Adipose tissue (tissue), 3 donors: ENCODE measurements around the gene PDZK1IP1. TPM values are rescaled to one million over a fixed set of nuclear protein-coding genes. Genes with fewer than 3 reads are reported as not detected.
A peak's percentile ranks its signal among the peaks of the same experiment; 100 is the strongest.

Source experiments
- H3K27ac ChIP-seq: one replicate; pipeline ENCODE4 v1.5.1; 2013; ENCODE audit warnings: low read depth, low read length
- WGBS, 3 donors: extraction: QIAGEN DNeasy Blood & Tissue Kit; methylation state at CpG; one replicate each; pipeline ENCODE4 v1.1.7; 2013; 5-methylcytosine and 5-hydroxymethylcytosine counted together
- polyA plus RNA-seq, 3 donors: library from polyadenylated mRNA; stranded (reverse); fragments of 200-250 nt; gene quantifications; one replicate each; pipeline ENCODE4 v1.2.3, GENCODE V29; 2013
- donor health status: healthy with polysubstance abuse.
- donor health status: Bipolar disorder and iron deficiency.
- donor health status: healthy.

PDZK1IP1 gene, protein sequence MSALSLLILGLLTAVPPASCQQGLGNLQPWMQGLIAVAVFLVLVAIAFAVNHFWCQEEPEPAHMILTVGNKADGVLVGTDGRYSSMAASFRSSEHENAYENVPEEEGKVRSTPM
- polyA plus RNA-seq = 10 to 100 TPM in 2 of 3 donors, 1 to 10 TPM in 1; 9.1 to 34.6 (median 11.0) TPM

DNA sequence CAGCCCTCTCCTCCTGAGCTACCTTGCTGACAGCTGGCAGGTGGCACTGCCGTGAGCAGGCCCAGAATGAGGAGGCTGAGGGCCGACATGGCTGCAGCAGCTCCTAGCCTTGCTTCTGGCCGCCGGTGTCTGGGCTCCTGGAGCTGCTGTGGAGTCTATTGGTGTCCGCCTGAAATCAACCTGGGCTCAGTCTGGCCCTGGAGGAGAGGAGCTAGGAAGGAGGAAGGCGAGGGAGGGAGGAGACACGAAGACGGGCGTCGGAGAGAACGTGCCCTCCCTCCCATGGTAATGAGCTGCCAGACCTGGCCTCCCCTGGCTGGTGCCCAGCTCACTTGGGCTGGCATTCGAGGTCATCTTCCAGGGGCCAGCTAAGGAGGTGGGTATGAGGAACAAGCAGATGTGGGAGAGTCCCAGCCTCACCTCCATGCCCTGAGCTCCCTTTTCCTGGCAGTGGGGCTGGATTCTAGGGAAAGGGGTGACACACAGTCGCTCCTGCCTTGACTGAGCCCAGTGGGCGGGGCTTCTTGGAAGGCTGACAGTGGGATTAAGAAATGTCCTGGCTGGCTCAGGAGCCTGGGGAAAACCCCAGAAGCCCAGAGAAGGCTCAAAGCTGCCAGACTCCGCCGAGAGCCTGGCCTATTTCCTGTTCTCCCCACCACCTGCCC is at the start of gene PDZK1IP1:
Gene PDZK1IP1 (minus strand): TSS at position 193 of the 665 bp plus-strand sequence. CDS start 104 bp downstream, at position 89.
- peak within 1 kb of the TSS; percentile 28 for H3K27ac ChIP-seq
- WGBS, 3 donors = 34 to 52% (median 43%) methylated on average over 16 of the region's 16 CpGs

DNA sequence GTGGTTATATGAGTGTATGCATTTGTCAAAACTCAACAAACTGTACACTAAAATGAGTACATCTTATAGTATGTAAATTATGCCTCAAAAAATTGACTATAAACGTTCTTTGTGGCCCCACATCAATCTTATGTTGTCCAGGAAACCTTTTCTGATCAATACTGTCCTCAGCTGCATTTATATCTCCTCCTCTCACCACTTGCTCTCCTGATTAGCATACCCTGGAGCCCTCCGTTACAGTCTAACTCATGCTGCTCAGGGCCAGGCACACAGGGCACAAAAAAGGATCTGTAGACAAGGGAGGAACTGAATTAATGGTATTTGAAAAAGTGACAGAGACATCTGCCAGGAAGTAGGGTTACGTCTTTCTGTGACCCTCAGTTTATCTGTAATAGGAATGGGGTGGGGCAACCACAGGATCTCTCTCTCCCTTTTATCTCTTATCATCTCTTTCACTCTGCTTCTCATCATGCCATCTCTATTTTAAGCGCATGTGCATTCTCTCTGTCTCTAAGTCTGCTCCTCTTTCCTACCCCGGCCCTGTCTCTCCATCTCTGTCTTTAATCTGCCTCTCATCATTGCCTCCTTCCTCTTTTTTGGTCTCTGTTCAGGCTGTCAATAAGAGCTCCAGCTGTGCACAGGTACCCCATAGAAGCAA is 49.2 kb upstream of the PDZK1IP1 start:
- no peak overlapping the region for H3K27ac ChIP-seq
- 62 to 65% (median 63%) methylated on average over 5 of the region's 5 CpGs for WGBS, 3 donors

DNA sequence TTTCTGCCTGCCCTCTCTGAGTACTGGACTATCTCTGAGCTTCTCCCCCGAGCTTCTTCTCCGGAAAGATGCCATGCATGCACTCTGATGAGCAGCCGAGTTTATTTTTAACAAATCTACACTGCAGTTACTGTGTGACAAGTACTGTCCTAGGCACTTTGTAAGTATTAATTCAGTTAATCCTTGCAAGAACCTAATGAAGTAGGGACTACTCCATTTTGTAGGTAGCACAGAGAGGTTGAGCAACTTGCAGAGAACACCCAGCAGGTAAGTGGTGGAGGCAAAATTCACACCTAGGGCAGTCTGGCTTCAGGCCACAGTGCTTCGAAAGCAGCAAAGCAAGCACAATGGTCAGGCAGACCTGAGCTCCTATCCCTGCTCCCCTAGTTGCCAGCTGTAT is 46.0 kb upstream of the PDZK1IP1 start:
- no peak overlapping the region for H3K27ac ChIP-seq
- WGBS, 3 donors = 68 to 85% (median 74%) methylated on average over 4 of the region's 4 CpGs

DNA sequence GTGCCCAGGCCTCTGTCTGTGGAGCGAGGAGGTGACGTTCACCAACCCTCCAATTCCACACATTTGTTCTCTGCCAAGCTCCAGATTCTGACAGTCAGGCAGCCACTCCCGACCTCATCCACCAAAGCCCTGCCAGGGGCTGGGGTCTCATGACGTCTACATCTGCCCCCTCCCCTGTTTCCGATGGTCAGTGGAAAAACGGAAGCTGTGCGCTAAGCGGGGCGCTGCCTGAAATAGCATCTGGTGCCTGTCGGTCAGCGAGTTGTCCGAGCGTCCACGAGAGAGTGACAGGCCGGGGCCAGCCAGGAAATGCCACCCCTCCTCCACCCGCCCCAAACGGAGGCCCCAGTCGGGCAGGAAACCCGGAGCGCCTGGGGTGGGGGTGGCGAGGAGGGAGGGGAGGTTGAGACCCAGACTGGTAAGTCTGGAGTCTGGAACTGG is 45.4 kb upstream of the PDZK1IP1 start:
- no peak overlapping the region for H3K27ac ChIP-seq
- 19 to 21% (median 19%) methylated on average over 19 to 21 of the region's 21 CpGs for WGBS, 3 donors

DNA sequence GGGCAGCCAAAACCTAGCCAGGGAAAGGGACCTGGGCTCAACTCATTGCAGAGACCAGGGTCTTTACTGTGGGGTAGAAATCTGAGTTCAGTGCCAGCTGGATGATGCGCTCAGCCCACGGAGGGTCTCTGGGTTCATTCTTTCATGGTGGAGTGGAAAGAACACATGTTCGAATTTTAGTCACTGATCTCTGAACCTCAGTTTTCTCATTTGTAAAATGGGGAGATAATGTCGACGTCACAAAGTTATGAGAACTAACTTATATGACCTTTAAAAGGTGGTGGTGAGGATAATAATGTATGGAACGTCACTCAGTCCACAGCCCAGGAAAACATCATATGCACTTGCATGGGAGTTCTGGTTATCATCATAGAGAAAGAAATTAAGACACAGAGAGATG is 43.4 kb upstream of the PDZK1IP1 start:
- no peak overlapping the region for H3K27ac ChIP-seq
- WGBS, 3 donors = 54 to 82% (median 72%) methylated on average over 6 of the region's 6 CpGs

DNA sequence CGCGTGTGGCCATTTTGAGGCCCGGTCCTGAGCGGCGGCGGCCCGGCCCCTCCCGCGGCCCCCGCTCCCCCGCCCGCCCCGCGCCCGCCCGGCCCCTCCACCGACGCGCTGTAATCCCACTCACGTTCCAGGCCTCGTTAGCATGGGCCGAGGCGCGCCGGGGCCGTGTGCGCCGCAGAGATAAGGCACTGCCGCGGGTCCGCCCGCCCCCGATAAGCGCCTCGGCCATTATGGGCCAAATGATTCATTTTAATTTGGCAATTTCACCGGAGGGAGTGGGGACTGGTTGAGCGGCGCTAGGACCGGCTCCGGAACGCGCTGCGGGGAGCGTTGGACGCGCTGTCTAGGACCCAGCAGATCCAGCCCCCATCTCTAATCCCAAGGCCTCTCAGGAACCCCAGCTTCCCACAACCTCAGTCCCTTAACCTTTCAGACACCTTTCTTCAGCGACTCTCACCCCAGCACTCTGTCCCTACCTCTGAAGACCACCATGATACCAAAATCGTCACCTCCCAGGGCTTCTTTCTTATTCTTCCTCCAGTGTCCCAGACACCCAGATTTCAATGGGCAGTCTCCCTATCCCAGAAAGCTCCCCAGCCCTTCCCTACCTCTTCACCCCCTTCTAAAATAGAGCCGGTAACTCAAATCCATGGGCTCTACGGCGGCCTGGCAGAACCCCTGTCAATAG is 42.5 kb upstream of the PDZK1IP1 start, which contains the start of gene TAL1:
Gene TAL1 (minus strand): TSS at position 39 of the 688 bp plus-strand sequence. CDS start 6,337 bp downstream, outside the sequence.
- WGBS, 3 donors = 6 to 8% (median 7%) methylated on average over 49 to 51 of the region's 51 CpGs
- H3K27ac ChIP-seq = no peak within 1 kb of the TSS

DNA sequence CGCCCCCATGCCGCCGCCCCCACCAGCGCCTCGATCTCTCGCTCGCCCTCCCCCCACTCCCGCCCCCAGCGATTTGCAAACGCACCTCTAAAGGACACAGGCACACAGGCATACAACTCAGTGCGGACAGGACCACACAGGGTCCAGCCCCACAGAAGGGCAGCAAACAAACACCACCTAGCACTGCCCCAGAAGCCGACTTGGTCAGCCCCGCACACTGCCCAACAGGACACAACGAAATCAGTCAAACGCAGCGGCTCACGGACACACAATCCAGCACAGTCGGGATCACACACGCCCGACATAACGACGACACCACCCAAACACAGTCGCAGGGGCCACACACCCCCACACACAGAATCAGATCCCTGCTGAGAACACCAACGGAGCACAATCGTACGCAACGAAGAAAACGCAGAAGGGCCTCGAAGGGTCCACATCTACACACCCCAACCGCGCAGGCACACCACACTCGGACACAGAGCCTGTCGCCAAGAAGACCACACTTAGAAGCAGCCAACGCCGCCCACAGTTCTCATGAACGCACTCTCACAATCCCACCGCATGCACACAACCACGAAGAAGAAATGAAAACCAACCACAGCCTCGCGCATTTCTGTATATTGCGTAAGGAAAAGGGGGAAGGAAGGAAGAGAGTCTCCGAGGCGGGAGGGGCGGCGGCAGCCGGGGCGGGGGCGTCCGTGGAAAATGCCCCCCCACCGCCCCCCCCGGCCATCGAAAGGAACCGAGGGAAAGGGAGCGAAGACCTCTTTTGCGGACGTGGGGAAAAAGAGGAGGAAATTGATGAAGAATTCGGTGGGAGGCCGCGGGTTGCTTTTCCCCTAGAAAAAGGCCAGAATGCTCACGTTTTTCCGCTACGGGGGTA is 41.7 kb upstream of the PDZK1IP1 start:
- WGBS, 3 donors = 2 to 5% (median 3%) methylated on average over 57 to 62 of the region's 62 CpGs
- H3K27ac ChIP-seq = no peak overlapping the region

DNA sequence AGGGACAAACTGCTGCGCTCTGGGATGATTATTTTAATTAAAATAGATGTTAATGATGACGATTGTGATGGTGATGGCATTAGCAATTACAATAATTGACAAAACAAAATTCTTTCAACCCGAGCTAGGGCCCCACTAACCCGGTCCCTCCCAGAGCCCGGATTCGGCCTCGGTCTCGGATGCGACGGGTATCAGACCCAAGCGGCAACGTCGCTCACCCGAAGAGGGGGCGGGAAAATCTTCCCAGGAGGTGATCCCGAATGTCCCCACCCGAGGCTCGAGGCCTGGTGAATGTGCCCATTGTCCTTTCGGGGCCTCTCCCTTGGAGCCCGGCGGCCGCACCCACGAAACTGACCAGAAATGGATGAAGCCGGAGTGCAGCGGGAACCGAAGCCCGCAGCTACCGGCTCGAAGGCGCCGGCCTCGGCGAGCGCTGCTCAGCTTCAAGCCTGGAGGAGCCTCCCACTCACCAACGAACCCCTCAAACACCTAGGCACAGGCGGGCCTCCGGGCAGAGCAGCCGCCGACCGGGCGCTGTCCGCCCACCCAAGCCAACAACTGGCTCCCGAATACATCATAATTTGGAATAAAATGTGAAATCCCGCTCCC is 41.0 kb upstream of the PDZK1IP1 start:
- 4 to 5% (median 5%) methylated on average over 44 of the region's 44 CpGs for WGBS, 3 donors
- H3K27ac ChIP-seq = no peak overlapping the region

DNA sequence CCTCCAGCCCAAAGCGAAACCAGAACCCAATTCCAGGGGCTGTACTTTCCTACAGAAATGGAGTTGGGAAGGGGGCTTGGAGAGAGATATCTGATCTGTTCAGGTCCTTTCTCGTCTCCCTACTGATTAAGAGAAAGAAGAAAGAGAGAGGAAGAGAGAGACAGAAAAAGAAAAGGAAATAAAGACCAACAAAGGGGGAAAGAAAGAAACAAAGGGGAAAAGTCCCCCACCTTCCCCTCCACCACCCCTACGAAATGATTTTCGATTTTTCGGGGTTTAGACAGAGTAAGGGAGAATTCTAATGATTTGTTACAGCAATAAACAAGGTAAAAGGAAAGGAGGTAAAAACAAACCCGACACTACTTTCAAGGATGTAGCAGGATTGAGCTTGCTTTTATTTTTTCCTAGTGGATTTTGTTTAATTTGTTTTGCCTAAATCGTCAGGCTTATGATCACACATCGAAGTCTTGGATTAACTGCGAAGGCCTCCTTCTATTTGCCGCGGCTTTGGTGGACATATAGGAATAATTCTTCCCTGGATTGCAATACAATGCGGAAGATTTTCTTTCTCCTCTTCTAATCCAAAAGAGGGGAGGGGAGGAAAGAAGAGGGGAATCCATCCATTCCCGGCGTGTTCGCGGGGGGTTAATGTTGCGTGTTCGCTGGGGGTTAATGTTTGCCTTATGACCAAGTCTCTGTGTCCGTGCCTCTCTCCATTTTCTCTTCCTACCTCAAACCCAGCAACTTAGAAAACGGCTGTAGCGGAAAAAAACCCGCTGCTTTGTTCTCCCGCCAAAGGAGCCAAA is 40.3 kb upstream of the PDZK1IP1 start:
- WGBS, 3 donors = 8 to 15% (median 12%) methylated on average over 23 of the region's 23 CpGs
- no peak overlapping the region for H3K27ac ChIP-seq

DNA sequence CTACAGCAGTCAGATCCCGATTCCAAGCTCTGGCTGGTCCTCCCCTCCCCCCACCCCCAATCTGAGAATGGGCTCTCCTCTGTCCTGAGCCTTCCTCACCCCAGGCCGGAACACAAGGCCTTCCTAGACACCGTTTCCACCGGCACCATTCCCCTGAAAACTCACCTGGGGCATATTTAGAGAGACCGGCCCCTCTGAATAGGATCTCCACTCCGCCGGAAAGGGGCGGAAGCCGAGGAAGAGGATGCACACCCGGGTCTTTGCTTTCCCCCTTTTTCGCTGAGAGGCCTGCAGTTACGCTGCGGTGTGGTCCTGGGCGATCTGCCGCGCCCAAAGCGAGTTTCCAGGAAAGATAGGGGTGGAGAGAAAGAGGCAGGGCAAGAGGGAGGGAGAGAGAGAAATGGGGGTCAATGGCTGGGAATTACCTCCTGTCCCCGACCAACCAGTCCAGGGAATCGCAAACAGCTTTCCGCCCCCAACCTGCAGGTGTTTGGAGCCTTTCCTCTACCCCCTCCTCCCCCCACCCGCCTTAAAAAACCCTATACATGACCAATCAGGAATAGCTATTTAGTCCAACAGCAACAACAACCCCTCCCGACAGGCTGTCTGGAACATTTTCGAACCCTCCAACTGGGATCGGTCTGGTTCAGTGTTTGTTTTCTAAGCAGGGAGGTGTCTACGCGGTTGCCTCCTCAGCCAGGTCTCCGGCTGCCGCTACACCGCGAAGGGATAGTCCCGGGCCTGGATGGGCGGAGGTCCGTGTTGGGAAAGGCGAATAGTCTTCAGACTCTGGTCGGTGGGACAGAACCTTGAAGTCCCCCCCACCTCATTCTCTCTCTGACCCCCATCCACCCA is 39.4 kb upstream of the PDZK1IP1 start:
- H3K27ac ChIP-seq = no peak overlapping the region
- WGBS, 3 donors = 10 to 16% (median 14%) methylated on average over 35 of the region's 35 CpGs

DNA sequence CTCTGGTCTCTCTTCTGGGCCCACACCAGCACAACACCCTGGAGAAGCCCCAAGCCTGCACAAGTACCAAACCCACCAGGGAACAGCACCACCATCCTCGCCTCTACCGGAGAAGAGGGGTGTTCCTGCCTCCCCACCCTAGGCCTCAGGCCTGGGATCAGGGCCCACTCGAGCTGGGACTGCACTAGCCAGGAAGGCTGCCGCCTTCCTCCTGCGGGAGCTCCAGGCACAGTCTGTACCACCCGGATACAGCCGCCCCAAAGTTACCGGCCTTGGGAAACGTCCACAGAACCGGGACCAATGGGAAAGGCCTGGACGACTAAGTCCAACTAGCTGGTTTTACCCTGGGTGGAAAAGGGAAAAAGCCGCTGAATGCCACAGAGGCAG is 38.8 kb upstream of the PDZK1IP1 start:
- H3K27ac ChIP-seq = no peak overlapping the region
- WGBS, 3 donors = 32 to 47% (median 46%) methylated on average over 12 of the region's 12 CpGs

DNA sequence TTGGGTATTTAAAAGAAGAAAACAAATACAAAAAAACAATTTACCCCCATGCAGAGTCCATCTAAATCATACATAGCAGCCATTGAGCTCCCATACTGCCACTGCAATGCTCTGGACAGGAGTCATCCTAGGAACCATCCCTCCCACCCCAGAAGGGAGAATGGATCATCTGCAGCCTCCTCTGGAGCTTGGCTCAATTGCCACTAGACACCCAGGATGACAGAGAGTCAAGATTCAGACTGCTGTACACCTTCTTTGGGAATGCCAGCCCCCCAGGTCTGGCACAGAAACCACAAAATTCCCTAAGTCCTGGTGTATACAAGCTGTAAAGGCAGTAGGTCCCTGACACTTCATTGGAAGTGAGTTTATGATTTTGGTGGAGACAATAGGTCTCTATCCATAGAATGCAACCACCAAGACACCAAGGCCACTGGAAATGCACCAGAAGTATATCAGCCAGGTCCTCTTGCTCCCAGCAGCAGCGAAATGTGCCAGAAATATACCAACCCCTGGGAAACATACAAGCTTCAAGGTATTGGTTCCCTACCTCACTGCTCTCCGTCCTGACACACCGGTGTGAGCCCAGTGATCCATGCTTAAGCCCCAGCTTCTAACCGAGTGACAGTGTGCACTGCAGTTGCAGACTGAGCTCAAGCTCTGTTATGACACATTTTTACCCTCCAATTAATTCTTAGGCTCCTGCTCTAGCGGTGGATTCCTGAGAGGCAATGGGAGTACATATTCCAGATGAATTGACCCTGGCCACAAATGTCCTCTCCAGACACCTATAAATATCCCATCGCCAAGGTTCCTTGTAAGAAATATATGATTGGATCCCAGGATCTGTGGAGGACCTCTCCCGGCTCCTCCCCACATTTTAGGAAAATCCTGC is 37.8 kb upstream of the PDZK1IP1 start:
- no peak overlapping the region for H3K27ac ChIP-seq
- 42 to 71% (median 65%) methylated on average over 7 of the region's 7 CpGs for WGBS, 3 donors

DNA sequence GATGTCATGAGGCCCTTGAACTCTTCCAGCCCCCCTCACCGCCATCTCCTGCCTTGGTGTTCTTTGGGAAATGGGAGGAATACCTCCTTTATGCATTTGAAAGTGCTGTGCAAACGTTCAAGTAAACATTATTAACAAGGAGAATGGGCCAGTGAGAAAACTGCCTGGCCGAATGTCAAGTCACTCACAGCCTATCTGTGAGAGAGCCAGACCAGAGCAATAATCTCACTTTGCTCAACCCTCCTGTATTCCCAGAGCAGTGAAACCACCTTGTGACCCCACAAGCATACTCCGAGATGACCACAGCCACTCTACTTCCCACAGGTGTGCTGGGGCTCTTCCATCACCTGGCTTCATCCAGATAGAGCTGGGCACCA is 37.0 kb upstream of the PDZK1IP1 start:
- no peak overlapping the region for H3K27ac ChIP-seq
- 62 to 71% (median 62%) methylated on average over 4 of the region's 4 CpGs for whole genome bisulfite sequencing, 3 donors

DNA sequence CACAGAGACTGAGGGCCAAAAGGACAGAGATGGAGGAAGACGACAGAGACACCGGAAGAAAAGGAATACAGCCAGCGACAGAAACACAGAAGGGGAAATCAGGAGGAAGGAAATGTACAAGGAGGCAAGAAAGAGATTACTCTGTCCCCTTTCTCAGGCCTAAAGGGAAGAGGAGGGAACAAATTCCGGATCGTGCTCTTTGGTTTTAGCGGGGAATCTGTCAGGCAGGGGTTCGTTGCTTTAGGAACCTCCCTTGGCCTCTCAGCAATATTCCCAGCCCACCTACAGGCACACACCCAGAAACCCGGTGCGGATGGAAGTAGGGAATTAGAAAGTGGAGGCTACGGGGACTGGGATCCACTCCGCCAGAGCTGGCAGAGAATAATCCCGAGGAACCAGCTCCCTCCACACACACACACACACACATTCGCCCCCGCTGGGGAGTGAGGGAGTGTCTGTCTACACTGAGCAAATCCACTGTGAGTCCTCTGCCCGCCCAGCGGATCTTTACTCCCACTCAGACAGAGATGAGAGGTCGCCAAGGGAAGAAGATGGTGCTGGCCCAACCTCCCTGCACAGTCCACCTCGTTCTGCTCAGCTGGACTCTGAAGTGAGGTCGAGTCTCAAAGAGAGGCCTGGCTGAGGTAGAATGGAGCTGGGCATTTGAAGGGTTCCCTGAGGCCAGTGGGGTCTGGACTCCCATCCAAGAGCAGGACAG is 36.4 kb upstream of the PDZK1IP1 start:
- H3K27ac ChIP-seq = no peak overlapping the region
- 20 to 26% (median 24%) methylated on average over 19 of the region's 19 CpGs for WGBS, 3 donors
